GM18873 (cell line): Measurements from ENCODE around the gene MFN1.

Experiments used
- ATAC-seq: cut with Tn5 transposase; IDR thresholded peaks from one replicate; pipeline ENCODE4 v1.9.1; 2021; ENCODE audit warnings: mild to moderate bottlenecking, moderate library complexity, moderate number of reproducible peaks; ENCODE audit not compliant: unreplicated experiment, low FRiP score

Gene MFN1

DNA sequence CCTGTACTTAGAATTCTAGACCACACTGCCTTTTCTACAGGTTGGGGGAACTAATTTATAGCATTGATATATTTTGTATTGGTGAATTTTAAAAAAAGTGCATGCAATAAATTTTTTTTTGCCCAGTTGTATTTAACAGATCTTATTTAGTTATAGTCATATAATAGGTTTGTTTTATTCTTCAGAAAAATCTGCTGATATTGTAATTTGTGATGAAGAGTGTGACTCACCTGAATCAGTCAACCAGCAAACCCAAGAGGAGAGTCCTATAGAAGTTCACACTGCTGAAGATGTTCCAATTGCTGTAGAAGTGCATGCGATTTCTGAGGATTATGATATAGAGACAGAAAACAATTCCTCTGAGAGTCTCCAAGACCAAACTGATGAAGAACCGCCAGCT is 14.4 kb upstream of the MFN1 start:
- no peak for ATAC-seq

DNA sequence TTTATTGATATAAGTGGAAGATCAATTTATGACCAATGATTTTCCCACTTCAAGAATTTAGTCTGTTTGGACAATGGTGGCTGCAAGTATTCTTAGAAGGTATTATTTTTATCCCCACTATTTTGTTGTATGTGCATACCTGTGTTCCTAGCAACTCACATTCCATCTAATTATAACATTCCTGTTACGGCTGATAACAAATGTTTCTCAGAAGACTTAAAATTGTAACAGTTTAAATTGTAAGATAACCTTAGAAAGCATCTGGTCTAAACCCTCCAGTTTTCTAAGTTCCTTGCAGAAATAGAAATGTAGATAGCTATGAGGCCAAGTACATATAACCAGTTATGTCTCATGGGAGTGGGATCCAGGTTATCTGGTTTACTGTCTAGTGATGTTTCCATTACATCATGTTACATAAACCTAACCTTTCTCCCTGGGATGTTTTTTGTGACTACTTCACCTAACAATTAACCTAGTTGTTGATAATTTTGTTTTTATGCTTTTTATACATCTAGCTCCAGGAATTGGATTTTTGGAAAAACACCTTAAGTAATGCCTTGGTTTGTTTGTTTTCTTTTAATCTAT is 11.1 kb upstream of the MFN1 start:
- ATAC-seq: no peak

DNA sequence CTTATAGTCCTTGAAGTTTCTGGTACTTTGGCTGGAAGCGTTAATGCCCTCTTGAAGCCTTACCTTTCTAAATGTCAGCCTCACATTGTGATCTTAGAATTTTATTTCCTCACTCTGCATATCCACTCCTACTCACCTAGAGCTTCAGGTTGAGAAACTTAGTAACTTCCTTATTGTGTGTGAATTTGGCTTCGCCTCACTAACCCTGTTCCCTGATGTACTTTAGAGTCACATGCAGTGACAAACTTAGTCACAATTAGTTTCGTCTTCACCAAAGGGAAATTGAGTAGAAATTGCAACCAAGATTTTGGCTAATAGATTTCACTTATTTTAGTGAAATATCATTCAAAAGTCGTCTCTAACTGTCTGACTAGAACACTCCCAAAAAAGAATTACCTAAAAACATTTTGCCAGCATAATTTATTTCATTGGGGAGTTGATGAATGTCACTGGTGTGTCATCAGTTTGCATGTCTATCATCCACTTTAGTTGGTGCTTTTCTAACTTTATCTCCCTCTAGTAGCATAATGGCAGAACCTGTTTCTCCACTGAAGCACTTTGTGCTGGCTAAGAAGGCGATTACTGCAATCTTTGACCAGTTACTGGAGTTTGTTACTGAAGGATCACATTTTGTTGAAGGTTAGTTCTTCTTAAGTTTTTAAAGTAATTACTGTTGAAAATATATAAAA is 960 bp downstream of the MFN1 start:
- ATAC-seq: peak; percentile 53

DNA sequence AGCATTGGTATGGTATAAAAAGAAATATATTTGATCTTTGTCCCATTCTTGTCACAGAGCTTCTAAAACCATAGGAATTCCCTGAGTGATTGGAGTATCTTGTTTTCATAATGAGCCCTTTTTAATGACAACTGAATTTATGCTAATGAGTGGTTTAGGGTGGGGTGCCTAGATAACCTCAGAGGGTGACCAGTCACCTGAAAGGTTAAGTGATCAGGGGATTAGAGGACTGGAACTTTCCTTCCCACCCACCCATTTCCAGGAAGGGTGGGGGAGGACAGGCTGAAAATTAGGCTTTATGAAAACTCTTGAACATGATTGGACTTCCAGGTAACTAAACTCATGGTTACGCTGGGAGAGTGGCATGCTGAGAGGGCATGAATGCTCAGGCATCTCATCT is 8.5 kb downstream of the MFN1 start:
- no peak for ATAC-seq

DNA sequence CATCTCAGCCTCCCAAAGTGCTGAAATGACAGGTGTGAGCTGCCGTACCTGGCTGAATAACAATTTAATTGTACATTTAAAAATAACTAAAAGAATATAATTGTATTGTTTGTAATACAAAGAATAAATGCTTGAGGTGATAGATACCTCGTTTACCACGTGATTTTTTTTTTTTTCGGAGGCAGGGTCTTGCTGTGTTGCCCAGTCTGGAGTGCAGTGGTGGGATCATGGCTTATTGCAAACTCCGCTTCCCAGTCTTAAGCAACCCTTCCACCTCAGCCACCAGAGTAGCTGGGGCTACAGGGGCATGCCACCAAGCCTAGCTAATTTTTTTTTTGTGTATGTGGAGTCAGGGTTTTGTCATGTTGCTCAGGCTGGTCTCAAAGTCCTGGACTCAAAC is 15.8 kb downstream of the MFN1 start:
- no peak for ATAC-seq

DNA sequence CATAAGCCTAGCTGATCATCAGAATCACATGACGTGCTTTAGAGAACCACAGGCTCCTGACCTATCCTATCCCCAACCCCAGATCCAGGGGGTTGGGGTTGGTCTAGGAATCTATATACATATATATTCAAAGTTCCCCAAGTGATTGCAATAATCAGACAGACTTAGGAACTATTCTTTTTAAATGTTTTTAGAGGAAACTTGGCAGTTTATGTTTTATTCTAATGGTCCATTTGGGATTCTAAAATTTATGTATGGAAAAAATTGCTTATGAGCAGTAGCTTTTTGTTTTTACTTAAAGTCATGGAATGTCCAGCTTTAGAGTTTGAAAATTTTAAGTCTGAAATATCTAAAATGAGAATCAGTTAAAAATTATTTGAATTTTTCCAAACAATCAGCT is 22.1 kb downstream of the MFN1 start:
- no peak for ATAC-seq

DNA sequence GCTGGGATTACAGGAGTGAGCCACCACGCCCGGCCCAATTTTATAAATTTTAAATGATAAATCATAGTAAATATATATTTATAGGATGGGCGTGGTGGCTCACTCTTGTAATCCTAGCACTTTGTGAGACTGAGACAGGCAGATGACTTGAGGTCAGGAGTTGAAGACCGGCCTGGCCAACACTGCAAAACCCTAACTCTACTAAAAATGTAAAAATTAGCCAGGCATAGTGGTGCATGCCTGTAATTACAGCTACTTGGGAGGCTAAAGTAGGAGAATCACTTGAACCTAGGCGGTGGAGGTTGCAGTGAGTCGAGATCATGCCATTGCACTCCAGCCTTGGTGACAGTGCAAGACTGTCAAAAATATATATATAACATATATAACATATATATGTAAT is 26.4 kb downstream of the MFN1 start:
- ATAC-seq: no peak

DNA sequence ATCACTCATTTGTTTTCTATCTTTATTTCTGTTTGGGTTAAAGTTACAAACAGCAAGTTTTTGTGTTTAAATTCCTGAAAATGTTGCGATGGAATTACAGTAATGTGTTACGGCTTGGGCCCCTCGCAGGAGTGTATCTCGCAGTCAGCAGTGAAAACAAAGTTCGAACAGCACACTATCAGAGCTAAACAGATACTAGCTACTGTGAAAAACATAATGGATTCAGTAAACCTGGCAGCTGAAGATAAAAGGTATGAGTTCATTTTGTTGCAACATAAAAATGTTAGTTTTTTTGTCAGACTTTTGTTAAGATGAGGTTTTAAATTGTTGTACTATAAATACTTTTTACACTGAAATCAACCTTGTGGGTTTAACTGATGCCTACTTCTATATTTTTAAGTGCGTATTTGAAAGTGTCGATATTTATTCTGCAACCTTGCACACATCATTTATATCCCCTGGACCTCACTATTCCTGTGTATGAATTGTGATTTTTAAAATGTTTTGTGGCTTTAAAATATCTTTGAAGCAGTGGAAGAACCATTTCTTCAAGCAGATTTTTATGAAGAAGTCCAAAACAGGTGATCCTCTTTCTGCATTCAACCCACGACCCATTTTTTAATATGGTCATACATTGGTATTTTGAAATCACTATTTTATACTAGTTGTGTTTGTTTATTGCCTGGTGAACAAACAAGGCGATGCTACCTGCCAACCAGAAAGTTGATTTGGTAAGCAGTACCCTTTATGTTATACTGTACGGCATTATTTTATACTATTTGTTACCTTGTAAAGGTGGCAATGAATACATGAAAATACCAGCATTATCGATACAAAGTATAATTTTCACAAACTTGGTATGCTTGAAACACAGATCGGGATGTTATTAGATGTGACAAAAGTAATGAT is 27.8 kb downstream of the MFN1 start:
- ATAC-seq: no peak

DNA sequence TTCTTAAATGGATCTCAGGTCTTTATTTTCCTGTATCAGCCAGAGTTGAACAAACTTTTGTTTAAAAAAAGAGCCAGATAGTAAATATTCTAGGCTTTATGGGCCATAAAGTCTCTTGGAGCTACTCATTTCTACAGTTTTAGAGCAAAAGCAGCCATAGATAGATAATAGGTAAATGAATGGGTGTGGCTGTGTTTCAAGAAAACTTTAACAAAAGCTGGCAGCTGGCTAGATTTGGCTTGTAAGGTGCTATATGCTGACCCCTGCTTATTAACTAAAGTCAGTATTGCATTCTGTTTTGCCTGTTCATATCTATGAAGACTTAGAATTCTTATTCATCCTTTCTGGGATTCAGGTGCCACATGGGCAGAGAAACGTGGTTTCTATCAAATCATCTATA is 29.0 kb downstream of the MFN1 start:
- ATAC-seq: no peak

DNA sequence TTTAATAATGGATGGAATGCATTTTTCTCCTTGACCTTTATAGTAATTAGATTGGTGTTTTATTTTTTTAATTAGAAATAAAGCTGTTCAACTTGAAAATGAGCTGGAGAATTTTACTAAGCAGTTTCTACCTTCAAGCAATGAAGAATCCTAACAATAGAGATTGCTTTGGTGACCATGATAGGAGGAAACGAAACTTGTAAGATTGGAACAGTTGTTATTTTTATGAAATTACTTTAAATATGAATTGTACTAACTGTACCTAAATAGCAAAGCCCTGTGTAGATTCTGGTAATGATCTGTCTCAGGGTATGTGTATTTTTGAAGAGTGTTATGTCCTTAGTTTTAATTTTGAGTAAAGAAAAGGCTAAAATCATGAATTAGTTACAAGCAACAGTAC is 44.4 kb downstream of the MFN1 start:
- ATAC-seq: no peak

DNA sequence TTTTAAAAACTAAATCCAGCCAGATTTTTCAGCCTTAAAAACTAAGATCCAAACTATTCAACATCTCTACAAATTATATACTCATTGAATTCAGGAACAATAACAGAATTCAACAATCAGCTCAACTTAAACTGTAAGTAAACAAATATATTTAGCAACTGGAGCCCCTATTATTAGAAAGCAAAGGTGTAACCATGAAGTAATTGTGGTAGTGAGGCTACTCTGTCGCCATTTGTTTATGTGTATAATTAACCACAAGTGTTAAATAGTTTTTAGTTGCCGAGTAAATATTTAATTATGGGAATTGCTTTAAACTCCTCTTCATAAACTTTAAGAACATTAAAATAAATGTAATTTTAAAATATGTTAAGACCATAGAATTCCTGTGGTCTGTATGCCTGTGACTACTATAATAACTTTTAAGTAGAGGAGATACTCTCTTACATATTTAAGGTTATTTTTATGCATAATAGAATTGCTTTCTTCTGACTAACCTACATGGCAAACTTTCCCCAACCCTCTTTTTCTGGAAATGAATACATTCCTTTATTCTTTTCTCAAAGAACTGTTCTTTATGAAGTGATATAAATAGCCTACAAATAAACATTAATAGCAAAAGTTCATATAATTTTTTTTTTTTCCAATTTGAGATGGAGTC is 51.2 kb downstream of the MFN1 start:
- no peak for ATAC-seq

DNA sequence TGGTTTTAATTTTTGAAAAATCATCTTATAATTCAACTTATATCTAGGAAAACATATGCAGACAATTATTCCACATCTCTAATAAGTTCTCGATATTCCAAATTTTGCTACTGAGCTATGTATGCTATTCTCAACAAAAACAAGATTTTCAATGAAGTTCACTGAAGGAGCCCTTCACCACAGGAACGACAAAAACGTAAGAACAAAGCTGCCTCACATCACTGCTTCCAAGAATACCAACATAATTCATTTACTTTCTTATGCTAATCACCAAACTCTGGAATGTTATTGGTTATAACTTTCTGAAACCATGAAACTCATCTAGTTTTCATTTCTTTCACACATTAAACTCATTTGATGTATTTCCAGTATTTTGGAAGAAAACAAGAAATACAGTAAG is 54.1 kb downstream of the MFN1 start:
- no peak for ATAC-seq

DNA sequence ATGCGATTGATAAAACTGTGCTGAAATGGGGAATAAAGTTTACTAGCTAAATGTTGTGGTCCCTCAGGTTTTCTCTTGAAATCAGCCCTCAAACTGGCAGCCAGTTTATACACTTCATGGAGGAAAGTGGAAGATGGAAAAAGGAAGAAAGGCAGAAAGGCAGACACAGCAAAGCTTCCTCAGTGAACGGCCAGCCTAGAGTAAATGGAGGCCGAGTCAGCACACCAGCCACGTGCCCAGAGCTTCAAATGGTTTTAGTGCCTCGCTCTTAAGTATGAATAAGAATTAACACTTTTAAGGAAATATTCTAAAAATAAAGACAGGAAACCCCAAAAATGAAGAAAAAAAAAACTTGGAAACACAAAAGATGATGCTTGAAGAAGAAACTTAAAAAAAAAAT is 55.5 kb downstream of the MFN1 start:
- no peak for ATAC-seq

DNA sequence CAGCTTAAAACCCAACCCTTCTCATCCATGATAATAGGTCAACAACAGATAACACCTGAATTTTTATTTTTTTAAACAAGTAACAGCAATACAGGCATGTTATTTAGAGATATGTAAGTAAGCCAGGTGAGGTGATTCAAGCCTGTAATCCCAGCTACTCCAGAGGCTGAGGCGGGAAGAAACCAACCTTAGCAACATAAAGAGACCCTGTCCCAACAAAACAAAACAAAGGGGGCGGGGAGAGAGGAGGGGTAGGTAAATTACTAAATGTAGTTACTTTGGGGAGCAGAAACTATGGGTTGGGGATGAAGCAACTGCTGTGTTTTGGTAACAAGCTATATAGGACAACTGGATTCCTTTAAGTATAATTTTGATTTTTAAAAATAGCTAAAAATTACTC is 56.8 kb downstream of the MFN1 start:
- ATAC-seq: no peak

DNA sequence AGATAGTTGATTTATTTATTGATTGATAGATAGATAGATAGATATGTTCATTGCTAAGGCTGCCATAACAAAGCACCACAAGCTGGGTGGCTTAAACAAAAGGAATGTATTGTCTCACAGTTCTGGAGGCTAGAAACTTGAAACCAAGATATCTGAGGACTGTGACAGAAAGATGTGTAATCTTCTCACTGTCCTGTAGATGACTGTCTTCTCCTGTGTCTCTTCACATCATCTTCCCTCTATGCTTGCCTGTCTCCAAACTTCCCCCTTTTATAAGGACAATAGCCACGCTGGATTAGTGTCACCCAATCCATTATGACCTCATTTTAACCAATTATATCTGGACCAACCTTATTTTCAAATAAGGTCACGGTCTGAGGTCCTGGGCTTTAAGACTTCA is 62.8 kb downstream of the MFN1 start:
- ATAC-seq: no peak

DNA sequence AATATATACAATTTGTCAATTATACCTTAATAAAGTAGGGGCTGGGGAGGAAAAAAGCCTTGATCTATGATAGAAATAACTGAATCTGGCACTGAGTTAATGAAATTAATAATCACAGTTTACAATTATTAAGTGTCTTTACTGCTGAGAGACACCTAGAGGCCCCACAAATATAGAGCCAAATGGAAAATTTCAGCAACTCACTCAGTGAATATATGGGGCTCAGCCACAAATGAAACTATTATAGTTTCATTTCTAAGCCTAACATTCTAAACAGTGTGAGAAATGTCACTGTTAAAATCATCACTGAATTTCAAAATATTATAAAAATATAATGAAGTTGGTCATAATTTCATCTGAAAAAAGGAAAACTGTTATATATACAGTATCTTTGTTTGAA is 63.5 kb downstream of the MFN1 start:
- ATAC-seq: no peak

DNA sequence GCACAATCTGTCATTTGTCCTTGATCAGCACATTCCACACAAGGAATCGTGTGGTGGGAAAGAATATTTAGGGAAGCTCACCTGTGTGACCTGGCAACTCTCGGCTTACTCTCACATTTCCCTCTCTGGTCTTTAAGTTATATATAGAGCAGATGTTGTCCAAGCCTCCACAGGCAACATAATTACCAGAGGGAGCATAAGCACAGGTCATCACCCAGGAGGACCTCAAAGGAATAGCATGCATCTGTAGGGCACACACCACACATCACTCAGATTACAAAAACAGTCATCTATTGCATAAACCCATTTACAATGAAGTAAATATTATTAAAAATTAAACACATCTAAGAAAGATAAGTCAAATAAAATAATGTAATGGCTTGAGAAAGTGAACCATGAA is 67.3 kb downstream of the MFN1 start:
- ATAC-seq: no peak

DNA sequence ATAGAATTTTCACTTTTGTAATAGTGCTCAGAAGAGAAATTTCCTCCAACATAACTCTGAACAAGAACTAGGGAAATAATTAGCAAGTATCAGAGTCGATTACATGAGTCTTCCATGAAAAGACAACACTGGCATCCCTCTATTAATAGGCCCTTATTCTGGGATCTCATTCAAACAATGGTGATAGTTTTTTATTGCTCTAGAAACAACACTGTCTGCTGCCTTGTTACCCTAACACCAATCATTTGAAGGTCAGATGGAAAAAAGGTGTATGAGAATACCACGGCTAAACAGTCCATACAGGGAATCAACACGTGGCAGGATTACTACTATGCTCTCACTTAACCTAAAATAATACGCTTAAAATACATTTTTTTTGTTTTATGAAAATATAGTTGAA is 67.9 kb downstream of the MFN1 start:
- no peak for ATAC-seq

DNA sequence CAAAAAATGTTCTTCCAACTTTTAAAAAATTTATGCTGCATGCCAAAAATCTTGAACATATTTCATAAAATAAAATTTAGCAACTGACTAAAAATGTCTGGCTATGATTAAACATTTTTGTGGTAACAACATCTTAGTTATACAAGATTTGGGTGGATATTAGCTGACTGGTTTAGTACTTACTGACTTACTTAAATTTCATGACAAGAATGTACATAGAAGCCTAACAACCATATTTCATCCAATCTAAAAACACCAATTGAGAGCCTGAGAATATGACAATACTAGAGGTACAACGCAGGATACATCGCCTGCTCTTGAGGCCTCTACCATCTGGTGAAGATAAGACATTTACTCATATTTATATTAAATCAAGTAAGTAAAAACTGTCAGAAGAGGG is 69.2 kb downstream of the MFN1 start:
- no peak for ATAC-seq

DNA sequence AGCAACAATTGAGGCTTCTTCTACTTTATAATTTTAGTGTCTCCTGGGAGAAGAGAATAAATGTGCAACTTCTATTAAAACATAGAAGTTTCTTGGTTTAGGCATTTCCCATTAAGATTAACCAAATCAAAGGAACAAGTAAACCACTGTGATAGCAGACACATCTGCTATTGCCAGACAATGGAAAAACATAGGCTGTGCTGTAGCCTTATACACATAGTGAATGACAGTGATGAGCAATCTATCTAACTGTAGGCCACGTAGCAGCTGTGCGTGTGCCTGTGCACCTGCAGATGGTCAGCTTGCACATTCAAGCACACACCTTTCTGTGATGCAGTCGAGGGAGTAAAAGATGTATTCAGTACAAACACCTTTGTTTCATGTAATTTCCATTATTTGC is 71.1 kb downstream of the MFN1 start:
- no peak for ATAC-seq

DNA sequence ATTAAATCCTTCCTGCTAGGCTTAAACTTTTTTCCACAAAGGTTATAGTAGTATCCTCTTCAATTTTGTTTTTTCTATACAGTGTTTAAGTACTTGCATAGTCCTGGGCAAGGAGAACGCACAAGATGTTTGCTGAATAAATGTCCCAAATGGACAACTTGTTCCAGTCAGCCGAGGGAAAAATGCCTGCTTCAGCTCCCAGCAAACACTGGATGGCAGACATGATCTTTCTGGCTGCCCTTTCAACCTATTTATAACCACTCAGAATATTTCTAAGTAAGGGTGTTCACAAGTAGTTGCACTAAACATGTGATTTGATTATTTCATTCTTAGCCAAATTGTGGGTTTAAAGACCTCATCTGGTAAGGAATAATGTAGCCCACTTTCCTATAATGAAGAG is 74.0 kb downstream of the MFN1 start:
- no peak for ATAC-seq
